Activated B cell treated with CpG ODN at 0.5 μM for 24 hours (primary cell): ENCODE data around the gene WDR45. TPM values are rescaled to one million over a fixed set of nuclear protein-coding genes. Genes with fewer than 3 reads are reported as not detected.

Source experiments
- ATAC-seq: fragments of 200-7000 bp; cut with Tn5 transposase; one replicate; pipeline ENCODE4 v1.10.0; 2021; ENCODE audit warnings: low read depth, mild to moderate bottlenecking, moderate library complexity
- CTCF ChIA-PET: fragments of 350-600 bp; sonication (Branson Sonifier 250); formaldehyde crosslinking; loops from one replicate; lab custom pipeline; 2021; ENCODE audit warnings: antibody characterized with exemption; lab: Charles Lee
- POLR2A ChIA-PET: fragments of 350-600 bp; sonication (Branson Sonifier 250); formaldehyde crosslinking; loops from one replicate; lab custom pipeline; 2021; ENCODE audit warnings: antibody characterized with exemption; lab: Charles Lee
- DNase-seq: peaks from one replicate; pipeline ENCODE4 v3.0.0; 2022
- H3K27ac Mint-ChIP-seq: one replicate; pipeline ENCODE4 v1.8.0; 2020; ENCODE audit warnings: mixed read lengths
- H3K27me3 Mint-ChIP-seq: one replicate; pipeline ENCODE4 v1.8.0; 2021; ENCODE audit warnings: mixed read lengths
- H3K36me3 Mint-ChIP-seq: one replicate; pipeline ENCODE4 v1.8.0; 2021; ENCODE audit warnings: low read depth, mixed read lengths
- H3K4me1 Mint-ChIP-seq: one replicate; pipeline ENCODE4 v1.8.0; 2021; ENCODE audit warnings: mixed read lengths
- H3K4me3 Mint-ChIP-seq: one replicate; pipeline ENCODE4 v1.8.0; 2020; ENCODE audit warnings: mild to moderate bottlenecking, mixed read lengths
- H3K9me3 Mint-ChIP-seq: one replicate; pipeline ENCODE4 v1.8.0; 2020; ENCODE audit warnings: mixed read lengths
- intact Hi-C: fragments of 100-400 bp; cut with micrococcal nuclease; formaldehyde crosslinking; loops from one replicate; pipeline ENCODE4 v1.15.1; 2024
- total RNA-seq: library from RNA; stranded (reverse); gene quantifications from 2 replicates; pipeline ENCODE4 v1.2.3, GENCODE V29; 2022
- TF ChIP-seq, protein P1 (sequence below): fragments of 200-600 bp; IDR thresholded peaks from one replicate; pipeline ENCODE4 v1.8.0; 2022; ENCODE audit warnings: antibody characterized with exemption, mild to moderate bottlenecking

Gene WDR45
- total RNA-seq, 1 donor from 2014 or later, result 55.8 TPM

DNA sequence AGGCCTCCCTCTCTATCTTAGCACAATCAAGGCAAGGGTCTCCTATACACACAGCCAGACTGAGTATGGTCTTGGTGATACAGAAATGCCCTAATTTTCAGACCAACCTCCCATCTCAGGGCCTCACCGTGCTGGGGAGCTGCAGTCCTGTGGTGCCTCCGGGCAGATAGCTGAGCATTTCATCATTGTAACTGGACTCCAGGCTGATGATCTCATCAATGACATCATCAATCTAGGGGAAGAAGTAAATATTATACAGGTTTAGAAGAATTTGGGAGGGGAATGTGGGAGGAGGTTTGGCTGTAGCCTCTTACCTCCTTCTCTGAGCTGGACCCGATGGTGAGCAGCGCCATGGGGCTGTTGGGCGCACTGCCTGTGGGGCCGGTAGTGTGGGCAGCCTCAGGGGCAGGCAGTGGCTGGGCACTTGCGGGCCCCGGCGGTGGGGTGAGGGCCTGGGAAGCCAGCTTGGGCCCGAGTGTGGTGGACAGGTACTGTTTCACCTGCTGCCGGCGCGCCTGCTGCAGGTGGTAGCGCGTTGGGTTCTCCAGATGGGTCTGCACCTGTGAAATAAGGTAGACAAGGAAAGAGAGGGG is 41.7 kb downstream of the WDR45 start:
- POLR2A ChIA-PET, result interaction anchor here (0.6 to 1.1 kb wide), 2 partner anchors 38 to 66 kb away, joined by 3 to 5 read pairs; no protein-coding TSS in a partner anchor
- Mint-ChIP-seq H3K9me3 (no peaks in the 10 kb centered on the region), H3K4me1 (peaks cover 36% of the 10 kb centered on the region), H3K27ac (no peak overlapping the region), H3K36me3 (peaks cover 43% of the 10 kb centered on the region), H3K27me3 (no peaks in the 10 kb centered on the region), H3K4me3 (no peak overlapping the region)
- intact Hi-C loops, result no loop called here
- ATAC-seq, result no peak
- TF ChIP-seq, protein P1, sequence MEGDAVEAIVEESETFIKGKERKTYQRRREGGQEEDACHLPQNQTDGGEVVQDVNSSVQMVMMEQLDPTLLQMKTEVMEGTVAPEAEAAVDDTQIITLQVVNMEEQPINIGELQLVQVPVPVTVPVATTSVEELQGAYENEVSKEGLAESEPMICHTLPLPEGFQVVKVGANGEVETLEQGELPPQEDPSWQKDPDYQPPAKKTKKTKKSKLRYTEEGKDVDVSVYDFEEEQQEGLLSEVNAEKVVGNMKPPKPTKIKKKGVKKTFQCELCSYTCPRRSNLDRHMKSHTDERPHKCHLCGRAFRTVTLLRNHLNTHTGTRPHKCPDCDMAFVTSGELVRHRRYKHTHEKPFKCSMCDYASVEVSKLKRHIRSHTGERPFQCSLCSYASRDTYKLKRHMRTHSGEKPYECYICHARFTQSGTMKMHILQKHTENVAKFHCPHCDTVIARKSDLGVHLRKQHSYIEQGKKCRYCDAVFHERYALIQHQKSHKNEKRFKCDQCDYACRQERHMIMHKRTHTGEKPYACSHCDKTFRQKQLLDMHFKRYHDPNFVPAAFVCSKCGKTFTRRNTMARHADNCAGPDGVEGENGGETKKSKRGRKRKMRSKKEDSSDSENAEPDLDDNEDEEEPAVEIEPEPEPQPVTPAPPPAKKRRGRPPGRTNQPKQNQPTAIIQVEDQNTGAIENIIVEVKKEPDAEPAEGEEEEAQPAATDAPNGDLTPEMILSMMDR, result no peak
- DNase-seq, result no peak
- CTCF ChIA-PET, result no interaction called here

DNA sequence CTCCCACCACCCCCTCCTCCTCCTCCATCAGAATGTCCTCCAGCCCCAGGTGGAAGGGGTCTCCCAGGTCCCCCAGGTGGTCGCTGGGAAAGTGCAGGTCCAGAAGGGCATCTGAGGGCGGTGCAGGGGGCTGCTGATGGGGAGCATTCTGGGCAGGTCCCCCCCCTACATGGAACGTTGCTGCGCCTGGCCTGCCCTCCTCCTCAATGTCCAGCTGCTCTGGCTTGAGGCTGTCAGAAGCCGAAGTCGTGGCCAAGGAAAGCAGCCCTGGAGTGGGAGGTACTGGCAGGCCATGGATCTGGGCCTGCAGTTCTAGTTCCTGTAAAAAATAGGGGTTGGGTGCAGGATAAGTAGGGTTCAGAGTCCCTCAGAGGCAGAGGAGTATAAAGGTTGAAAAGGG is 49.4 kb downstream of the WDR45 start:
- CTCF ChIA-PET, result no interaction called here
- TF ChIP-seq, protein P1, result no peak

DNA sequence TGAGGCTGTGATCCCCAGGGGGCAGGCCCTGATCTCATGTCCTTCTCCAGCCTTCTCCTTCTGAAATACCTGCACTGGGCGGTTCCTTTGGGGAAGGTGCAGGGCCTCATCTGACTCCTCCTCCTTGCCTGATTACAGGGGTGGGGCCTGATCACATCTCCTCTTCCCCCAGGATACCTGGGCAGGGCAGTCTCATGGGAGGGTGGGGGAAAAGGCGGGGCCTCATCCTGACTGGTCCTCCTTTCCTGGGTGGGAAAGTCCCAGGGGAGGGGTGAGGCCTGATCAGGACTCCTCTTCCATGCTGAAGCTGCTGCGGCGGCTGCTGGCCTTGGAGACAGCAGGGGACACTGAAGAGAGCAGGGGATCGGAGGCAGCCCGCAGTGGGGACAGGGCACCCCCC is 49.8 kb downstream of the WDR45 start:
- POLR2A ChIA-PET, result interaction anchor here (0.6 kb wide), 1 partner anchor 75 kb away, joined by 4 read pairs; no protein-coding TSS in a partner anchor
- Mint-ChIP-seq H3K27ac (no peak overlapping the region), H3K27me3 (no peaks in the 10 kb centered on the region), H3K4me3 (no peak overlapping the region), H3K36me3 (peaks cover 46% of the 10 kb centered on the region), H3K9me3 (no peaks in the 10 kb centered on the region), H3K4me1 (peaks cover 9% of the 10 kb centered on the region)
- ATAC-seq (no peak), DNase-seq (no peak)
- CTCF ChIA-PET, result no interaction called here
- intact Hi-C loops, result no loop called here
- TF ChIP-seq, protein P1, result no peak

More for the DNA sequence above, 49.4 kb downstream of the WDR45 start:
- no peaks in the 10 kb centered on the region for H3K27me3 Mint-ChIP-seq
- no peak overlapping the region for H3K27ac Mint-ChIP-seq
- no peaks in the 10 kb centered on the region for H3K9me3 Mint-ChIP-seq
- H3K36me3 Mint-ChIP-seq, result peaks cover 46% of the 10 kb centered on the region
- ATAC-seq (no peak), DNase-seq (no peak)
- POLR2A ChIA-PET, result interaction anchor here (0.6 kb wide), 1 partner anchor 74 kb away, joined by 4 read pairs; no protein-coding TSS in a partner anchor
- H3K4me3 Mint-ChIP-seq, result no peak overlapping the region
- H3K4me1 Mint-ChIP-seq, result peaks cover 9% of the 10 kb centered on the region
- intact Hi-C loops, result no loop called here

Other genes starting within 250 kb of the WDR45 start
- gene PCSK1N, start 244.3 kb downstream of the WDR45 start, total RNA-seq, result not detected in 2 replicates
- 47.8 and 52.6 TPM in 2 replicates for gene TIMM17B, start 182.1 kb downstream of the WDR45 start, total RNA-seq
- 81.6 and 91.5 TPM in 2 replicates for gene PQBP1, start 182.0 kb downstream of the WDR45 start, total RNA-seq
- gene SLC35A2, start 168.2 kb downstream of the WDR45 start, total RNA-seq, result 17.3 and 18.4 TPM in 2 replicates
- gene PIM2, start 160.9 kb downstream of the WDR45 start, total RNA-seq, result 321 and 351 TPM in 2 replicates
- 76.0 and 78.1 TPM in 2 replicates for gene OTUD5, start 122.3 kb downstream of the WDR45 start, total RNA-seq
- gene KCND1, start 108.0 kb downstream of the WDR45 start, total RNA-seq, result 0.66 and 1.8 TPM in 2 replicates
- 97.3 and 117 TPM in 2 replicates for gene GRIPAP1, start 77.6 kb downstream of the WDR45 start, total RNA-seq
- 31.1 and 33.3 TPM in 2 replicates for gene TFE3, start 36.5 kb downstream of the WDR45 start, total RNA-seq
- 7.9 and 8.9 TPM in 2 replicates for gene CCDC120, start 20.9 kb downstream of the WDR45 start, total RNA-seq
- gene PRAF2, start 5.9 kb downstream of the WDR45 start, total RNA-seq, result 10.6 and 11.6 TPM in 2 replicates
- 18.7 and 19.6 TPM in 2 replicates for gene GPKOW, start 43.8 kb upstream of the WDR45 start, total RNA-seq
- gene MAGIX, start 82.9 kb upstream of the WDR45 start, total RNA-seq, result 1.2 and 1.5 TPM in 2 replicates
- gene PLP2, start 92.0 kb upstream of the WDR45 start, total RNA-seq, result 97.2 and 111 TPM in 2 replicates
- 11.8 and 13.8 TPM in 2 replicates for gene PRICKLE3, start 106.5 kb upstream of the WDR45 start, total RNA-seq
- 0.82 and 1.6 TPM in 2 replicates for gene SYP, start 120.3 kb upstream of the WDR45 start, total RNA-seq
- gene CACNA1F, start 153.5 kb upstream of the WDR45 start, total RNA-seq, result 2.6 and 3.0 TPM in 2 replicates
- gene CCDC22, start 155.6 kb upstream of the WDR45 start, total RNA-seq, result 26.8 and 31.3 TPM in 2 replicates
- gene FOXP3, start 184.8 kb upstream of the WDR45 start, total RNA-seq, result 0.12 and 0.29 TPM in 2 replicates
- gene PPP1R3F, start 189.9 kb upstream of the WDR45 start, total RNA-seq, result 5.9 and 7.4 TPM in 2 replicates
- not detected in 2 replicates for gene GAGE10, start 223.8 kb upstream of the WDR45 start, total RNA-seq
- not detected in 2 replicates for gene GAGE12J, start 242.2 kb upstream of the WDR45 start, total RNA-seq